Colonic mucosa (tissue), 4 donors: ENCODE measurements around the gene ADGRB3. TPM values are rescaled to one million over a fixed set of nuclear protein-coding genes. Genes with fewer than 3 reads are reported as not detected.

Experiments used
- DNase-seq: peaks from one replicate; pipeline ENCODE4 v3.0.0-alpha.2; 2020
- H3K27ac ChIP-seq: fragments of 200-600 bp; one replicate; pipeline ENCODE4 v1.8.0; 2021
- H3K27me3 ChIP-seq: fragments of 200-600 bp; one replicate; pipeline ENCODE4 v1.8.0; 2021
- H3K36me3 ChIP-seq: fragments of 200-600 bp; one replicate; pipeline ENCODE4 v1.8.0; 2021
- H3K4me1 ChIP-seq: fragments of 200-600 bp; one replicate; pipeline ENCODE4 v1.8.0; 2021; ENCODE audit warnings: mild to moderate bottlenecking
- H3K4me3 ChIP-seq: fragments of 200-600 bp; one replicate; pipeline ENCODE4 v1.8.0; 2021
- H3K9ac ChIP-seq, 2 donors: one replicate each; pipeline ENCODE4 v1.7.0; 2013; ENCODE audit warnings: control low read depth in 2 of 2, low read depth in 2 of 2, low read length in 2 of 2
- H3K9me3 ChIP-seq: fragments of 200-600 bp; one replicate; pipeline ENCODE4 v1.8.0; 2021
- CTCF ChIP-seq: fragments of 200-600 bp; IDR thresholded peaks from one replicate; pipeline ENCODE4 v1.8.0; 2022; ENCODE audit warnings: antibody characterized with exemption, mild to moderate bottlenecking
- intact Hi-C: fragments of 100-400 bp; cut with DNase I; formaldehyde crosslinking; loops from one replicate; pipeline ENCODE4 v1.14.1; 2022
- total RNA-seq, 2 donors: library from RNA; stranded (reverse); fragmentation: NEBNext Ultra II Directional in 1 of 2; extraction: Animal tissue kit (Norgen Biotek cat#: 25700) in 1 of 2; gene quantifications; one replicate each; pipeline ENCODE4 v1.2.1, GENCODE V29; 2021
- donor health status: healthy.
- donor health status: DM: no; HTN: no; CAD: no.
- donor health status: DM: no; HTN: no; CAD: no.

Gene ADGRB3
- total RNA-seq, 2 donors from 2014 or later, result 0.42 to 0.98 TPM

GRCh38 chr6:68757821-68758220, 122.7 kb downstream of the ADGRB3 start:
- no peaks in the 10 kb centered on the region for H3K27me3 ChIP-seq
- no peak overlapping the region for H3K4me3 ChIP-seq
- H3K4me1 ChIP-seq, result no peaks in the 10 kb centered on the region
- H3K36me3 ChIP-seq, result no peaks in the 10 kb centered on the region
- TF ChIP-seq CTCF, result no peak
- intact Hi-C loops, result no loop called here
- no peak overlapping the region for H3K9ac ChIP-seq
- H3K9me3 ChIP-seq, result no peaks in the 10 kb centered on the region
- no peak for DNase-seq
- no peak overlapping the region for H3K27ac ChIP-seq

- no peak overlapping the region for H3K27ac ChIP-seq
- intact Hi-C loops, result no loop called here
- no peak overlapping the region for H3K9ac ChIP-seq
- no peak for DNase-seq
- H3K9me3 ChIP-seq, result no peaks in the 10 kb centered on the region
- no peaks in the 10 kb centered on the region for H3K36me3 ChIP-seq
- no peaks in the 10 kb centered on the region for H3K27me3 ChIP-seq
- H3K4me3 ChIP-seq, result no peak overlapping the region
- no peak for TF ChIP-seq CTCF
- no peaks in the 10 kb centered on the region for H3K4me1 ChIP-seq
These were observed 123.5 kb downstream of the ADGRB3 start for GRCh38 chr6:68758559-68758958.

DNA sequence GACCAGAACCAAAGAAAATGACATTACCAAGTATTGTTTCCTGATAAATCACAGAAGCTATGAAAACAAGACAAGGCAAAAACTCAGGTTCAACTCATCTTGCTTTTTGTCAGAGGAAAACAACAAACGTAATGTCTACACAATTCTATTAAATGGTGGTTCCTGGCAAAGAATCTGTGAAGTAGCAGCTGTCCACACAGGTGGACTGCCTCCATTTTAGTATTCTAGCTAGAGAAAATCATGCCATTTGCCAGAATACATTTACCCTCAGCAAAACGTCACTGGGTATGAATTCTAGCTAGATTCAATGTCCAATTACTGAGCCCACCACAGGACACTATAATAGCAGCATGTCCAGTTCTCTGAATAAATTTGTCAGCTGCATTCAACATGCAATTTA, 125.4 kb downstream of the ADGRB3 start:
- no peak overlapping the region for H3K27ac ChIP-seq
- H3K9me3 ChIP-seq, result no peaks in the 10 kb centered on the region
- no peak for TF ChIP-seq CTCF
- no peaks in the 10 kb centered on the region for H3K36me3 ChIP-seq
- no peaks in the 10 kb centered on the region for H3K4me1 ChIP-seq
- H3K9ac ChIP-seq, result no peak overlapping the region
- DNase-seq, result no peak
- H3K4me3 ChIP-seq, result no peak overlapping the region
- intact Hi-C loops, result no loop called here
- H3K27me3 ChIP-seq, result no peaks in the 10 kb centered on the region

DNA sequence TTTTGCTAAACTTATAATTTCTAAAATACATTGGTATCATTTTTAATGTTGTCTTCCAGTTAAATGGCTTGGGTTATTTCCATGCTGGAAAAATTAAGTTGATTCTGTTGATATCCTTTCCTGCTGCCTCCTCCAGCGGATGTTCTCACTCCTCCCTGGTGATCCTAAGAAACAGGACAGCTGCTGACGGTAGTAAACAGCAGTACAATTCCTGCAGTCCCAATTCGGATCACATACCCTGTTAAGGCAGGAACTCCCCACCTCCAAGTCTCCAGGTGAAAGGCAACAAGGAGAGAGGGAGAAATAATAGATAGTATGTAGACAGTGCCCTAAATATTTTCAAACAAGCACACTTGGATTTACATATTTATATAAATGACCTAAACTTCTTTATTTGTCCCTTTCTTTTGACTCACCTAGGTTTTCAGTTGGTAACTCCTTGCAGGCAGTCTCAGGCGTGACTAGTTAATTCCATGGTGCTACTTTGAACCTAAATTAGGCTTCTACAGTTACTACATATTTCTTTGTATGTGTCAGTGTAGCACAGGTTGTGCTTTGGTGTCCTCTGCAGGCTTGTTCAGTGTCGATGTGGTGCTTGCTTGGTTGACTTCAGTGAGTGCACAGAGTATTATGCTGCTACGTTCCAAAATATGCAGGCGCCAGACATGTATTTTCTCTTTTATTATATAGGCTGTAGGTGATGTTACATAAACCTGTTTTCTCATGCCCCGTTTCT, 126.0 kb downstream of the ADGRB3 start:
- no peak overlapping the region for H3K4me3 ChIP-seq
- no peaks in the 10 kb centered on the region for H3K27me3 ChIP-seq
- no peaks in the 10 kb centered on the region for H3K36me3 ChIP-seq
- no peak overlapping the region for H3K27ac ChIP-seq
- no peak for TF ChIP-seq CTCF
- H3K4me1 ChIP-seq, result no peaks in the 10 kb centered on the region
- DNase-seq, result no peak
- H3K9me3 ChIP-seq, result no peaks in the 10 kb centered on the region
- no peak overlapping the region for H3K9ac ChIP-seq
- intact Hi-C loops, result no loop called here

- no peak overlapping the region for H3K27ac ChIP-seq
- no peaks in the 10 kb centered on the region for H3K4me1 ChIP-seq
- intact Hi-C loops, result no loop called here
- no peaks in the 10 kb centered on the region for H3K27me3 ChIP-seq
- no peak overlapping the region for H3K9ac ChIP-seq
- no peak overlapping the region for H3K4me3 ChIP-seq
- H3K9me3 ChIP-seq, result no peaks in the 10 kb centered on the region
- H3K36me3 ChIP-seq, result no peaks in the 10 kb centered on the region
- TF ChIP-seq CTCF, result no peak
- no peak for DNase-seq
These were observed 126.9 kb downstream of the ADGRB3 start for GRCh38 chr6:68761985-68762384.
